Left ventricle myocardium superior (tissue), 1 donor: ENCODE data around the gene POLE2. TPM values are rescaled to one million over a fixed set of nuclear protein-coding genes. Genes with fewer than 3 reads are reported as not detected.
A peak's percentile ranks its signal among the peaks of the same experiment; 100 is the strongest.
"Not testable (repeated sequence)": the region's sequence is repeated elsewhere in the genome, so short reads cannot be mapped to it uniquely, and the experiment has no call there.

Experiments
- ATAC-seq: fragments of 200-7000 bp; cut with Tn5 transposase; one replicate; pipeline ENCODE4 v1.9.1; 2020; ENCODE audit warnings: mild to moderate bottlenecking, moderate library complexity
- DNase-seq: peaks from one replicate; pipeline ENCODE4 v3.0.0-alpha.2; 2020
- intact Hi-C: fragments of 100-400 bp; cut with micrococcal nuclease; formaldehyde crosslinking; loops from one replicate; pipeline ENCODE4 v1.11.0; 2022
- long read RNA-seq: library from polyadenylated mRNA; unstranded; transcript quantifications from one replicate; pipeline ENCODE4 v2.0.0, GENCODE V29; 2021
- total RNA-seq: library from RNA; stranded (reverse); fragmentation: NEBNext Ultra II Directional; extraction: Animal tissue kit (Norgen Biotek cat#: 25700); gene quantifications from one replicate; pipeline ENCODE4 v1.2.1, GENCODE V29; 2021
- donor health status: DM: no; HTN: yes; CAD: no; lungs with severe emphysema.

The POLE2 gene
- 0.40 TPM for total RNA-seq
- long read RNA-seq, result 0 reads

- DNase-seq, result peak; percentile 86
- intact Hi-C loops, result no loop called here
- peak; percentile 88 for ATAC-seq
These were observed at the start of gene POLE2 for GRCh38 chr14:49687942-49688700. Gene POLE2 (minus strand): TSS chr14:49688214. CDS start chr14:49688203, 11 bp downstream.

GRCh38 chr14:49735669-49736068, 47.7 kb upstream of the POLE2 start:
- ATAC-seq, DNase-seq, intact Hi-C loops: not testable (repeated sequence)

GRCh38 chr14:49733836-49734235, 45.8 kb upstream of the POLE2 start:
- DNase-seq, result no peak
- intact Hi-C loops, result no loop called here
- ATAC-seq, result no peak

- DNase-seq, result no peak
- no peak for ATAC-seq
- intact Hi-C loops, result no loop called here
These were observed 44.9 kb upstream of the POLE2 start for GRCh38 chr14:49732896-49733295.

- intact Hi-C loops, result no loop called here
- DNase-seq, result no peak
- ATAC-seq, result no peak
These were observed 39.2 kb upstream of the POLE2 start for GRCh38 chr14:49727171-49727570.

- intact Hi-C loops, DNase-seq, ATAC-seq: not testable (repeated sequence)
These were observed 33.9 kb upstream of the POLE2 start for GRCh38 chr14:49721733-49722435.

GRCh38 chr14:49720744-49721143, 32.7 kb upstream of the POLE2 start:
- intact Hi-C loops, result no loop called here
- no peak for DNase-seq
- no peak for ATAC-seq

GRCh38 chr14:49710993-49711392, 23.0 kb upstream of the POLE2 start:
- intact Hi-C loops, ATAC-seq, DNase-seq: not testable (repeated sequence)

GRCh38 chr14:49704471-49704870, 16.5 kb upstream of the POLE2 start:
- intact Hi-C loops, DNase-seq, ATAC-seq: not testable (repeated sequence)

GRCh38 chr14:49703965-49704364, 16.0 kb upstream of the POLE2 start:
- no peak for DNase-seq
- intact Hi-C loops, result no loop called here
- no peak for ATAC-seq

GRCh38 chr14:49702725-49703124, 14.7 kb upstream of the POLE2 start:
- intact Hi-C loops, result no loop called here

GRCh38 chr14:49693735-49694124, 5.7 kb upstream of the POLE2 start:
- intact Hi-C loops, ATAC-seq, DNase-seq: not testable (repeated sequence)

More at GRCh38 chr14:49702725-49703124, 14.7 kb upstream of the POLE2 start:
- ATAC-seq, result no peak
- no peak for DNase-seq

GRCh38 chr14:49692811-49693734, 5.1 kb upstream of the POLE2 start, which contains the start of gene KLHDC1:
Gene KLHDC1 (plus strand): TSS chr14:49693120. CDS start chr14:49693195, 75 bp downstream.
- DNase-seq (peak; percentile 94), ATAC-seq (peak; percentile 95)
- intact Hi-C loops, result no loop called here

- DNase-seq, result no peak
- intact Hi-C loops, result no loop called here
- no peak for ATAC-seq
These were observed 4.3 kb upstream of the POLE2 start for GRCh38 chr14:49692193-49692757.

GRCh38 chr14:49691031-49691430, 3.0 kb upstream of the POLE2 start:
- intact Hi-C loops, result no loop called here
- no peak for DNase-seq
- no peak for ATAC-seq

- no peak for DNase-seq
- intact Hi-C loops, result no loop called here
- no peak for ATAC-seq
These were observed 652 bp upstream of the POLE2 start for GRCh38 chr14:49688701-49689030.

- intact Hi-C loops, result no loop called here
- DNase-seq (no peak), ATAC-seq (no peak)
These were observed 1.6 kb downstream of the POLE2 start for GRCh38 chr14:49686425-49686824.

GRCh38 chr14:49679271-49679670, 8.7 kb downstream of the POLE2 start:
- DNase-seq (no peak), ATAC-seq (no peak)
- intact Hi-C loops, result no loop called here

GRCh38 chr14:49677643-49678042, 10.4 kb downstream of the POLE2 start:
- ATAC-seq (no peak), DNase-seq (no peak)
- intact Hi-C loops, result no loop called here
